Esophagus squamous epithelium (tissue), 4 donors: ENCODE results near the gene CHST11.

ENCODE experiments used
- POLR2A ChIP-seq, 4 donors: fragments of 450-650 bp; IDR thresholded peaks; one replicate each; pipeline ENCODE4 v1.6.1; 2017; ENCODE audit warnings: antibody characterized with exemption in 4 of 4, mild to moderate bottlenecking in 4 of 4, moderate library complexity in 3 of 4
- TF ChIP-seq, protein P1 (sequence below), 6 experiments: fragments of 450-650 bp in 4 of 6; fragments of 200-600 bp in 2 of 6; sonication (generic) in 2 of 6; IDR thresholded peaks; one replicate each; pipeline ENCODE4 v1.5.1; 2016 to 2019; ENCODE audit warnings: antibody characterized with exemption in 6 of 6, mild to moderate bottlenecking in 4 of 6, moderate library complexity in 4 of 6

GRCh38 chr12:104664351-104664750, 207.6 kb downstream of the CHST11 start:
- TF ChIP-seq, protein P1, sequence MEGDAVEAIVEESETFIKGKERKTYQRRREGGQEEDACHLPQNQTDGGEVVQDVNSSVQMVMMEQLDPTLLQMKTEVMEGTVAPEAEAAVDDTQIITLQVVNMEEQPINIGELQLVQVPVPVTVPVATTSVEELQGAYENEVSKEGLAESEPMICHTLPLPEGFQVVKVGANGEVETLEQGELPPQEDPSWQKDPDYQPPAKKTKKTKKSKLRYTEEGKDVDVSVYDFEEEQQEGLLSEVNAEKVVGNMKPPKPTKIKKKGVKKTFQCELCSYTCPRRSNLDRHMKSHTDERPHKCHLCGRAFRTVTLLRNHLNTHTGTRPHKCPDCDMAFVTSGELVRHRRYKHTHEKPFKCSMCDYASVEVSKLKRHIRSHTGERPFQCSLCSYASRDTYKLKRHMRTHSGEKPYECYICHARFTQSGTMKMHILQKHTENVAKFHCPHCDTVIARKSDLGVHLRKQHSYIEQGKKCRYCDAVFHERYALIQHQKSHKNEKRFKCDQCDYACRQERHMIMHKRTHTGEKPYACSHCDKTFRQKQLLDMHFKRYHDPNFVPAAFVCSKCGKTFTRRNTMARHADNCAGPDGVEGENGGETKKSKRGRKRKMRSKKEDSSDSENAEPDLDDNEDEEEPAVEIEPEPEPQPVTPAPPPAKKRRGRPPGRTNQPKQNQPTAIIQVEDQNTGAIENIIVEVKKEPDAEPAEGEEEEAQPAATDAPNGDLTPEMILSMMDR (IDR thresholded peaks at IDR 0.05): no peak
- TF ChIP-seq POLR2A (IDR thresholded peaks at IDR 0.05): no peak
